PFSK-1 (cell line): ENCODE results near the gene MAD2L1BP.

ENCODE experiments used
- FOXP2 ChIP-seq: optimal IDR thresholded peaks from 2 replicates; pipeline ENCODE3; 2011; ENCODE audit warnings: borderline replicate concordance, control low read depth, inconsistent platforms; ENCODE audit not compliant: insufficient read depth; ENCODE audit errors: extremely low read length, extremely low read depth
- POLR2AphosphoS5 ChIP-seq: IDR thresholded peaks from 2 replicates; pipeline ENCODE4 v1.6.1; 2012; ENCODE audit warnings: low read depth, mild to moderate bottlenecking, control low read depth, low read length, moderate library complexity
- SIN3A ChIP-seq: IDR thresholded peaks from 2 replicates; pipeline ENCODE4 v1.6.1; 2012; ENCODE audit warnings: mild to moderate bottlenecking, low read length, moderate library complexity, borderline replicate concordance; ENCODE audit not compliant: insufficient read depth
- TAF1 ChIP-seq: IDR thresholded peaks from 2 replicates; pipeline ENCODE4 v1.6.1; 2012; ENCODE audit warnings: low read length, control low read depth, borderline replicate concordance; ENCODE audit not compliant: insufficient read depth
- TF ChIP-seq, protein P1 (sequence below), 2 experiments: IDR thresholded peaks; 2 replicates each; pipeline versions ENCODE4 v1.6.1 to v1.8.0; 2011 to 2012; ENCODE audit warnings: low read depth in 2 of 2, low read length in 2 of 2, control low read depth in 1 of 2, inconsistent platforms in 1 of 2, mild to moderate bottlenecking in 1 of 2, moderate library complexity in 1 of 2; ENCODE audit not compliant: insufficient read depth in 1 of 2

The MAD2L1BP gene

DNA sequence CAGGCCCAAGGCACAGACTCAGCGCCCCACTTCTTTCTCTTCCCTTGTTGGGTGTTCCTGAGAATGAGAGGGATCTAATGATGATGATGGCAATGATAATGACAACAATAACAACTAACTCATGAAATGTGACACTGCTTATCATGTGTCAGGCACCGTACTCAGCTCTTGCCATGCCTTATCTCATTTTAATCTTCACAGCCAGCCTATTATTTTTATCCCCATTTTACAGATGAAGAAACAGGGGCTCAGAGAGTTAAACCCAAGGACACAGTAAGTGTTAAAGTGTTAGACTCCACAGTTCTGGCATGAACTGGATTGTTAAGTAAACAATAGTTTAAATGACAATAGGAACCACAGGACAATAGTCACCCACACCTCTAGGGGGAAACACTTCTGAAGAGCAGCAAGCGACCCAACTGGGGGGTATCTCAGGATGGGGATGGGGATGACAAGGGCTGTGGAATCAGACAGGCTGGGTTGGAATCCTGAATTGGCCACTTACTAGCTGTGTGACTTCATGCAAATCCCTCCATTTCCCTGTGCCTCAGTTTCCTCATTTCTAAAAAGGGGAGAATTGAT, 21.7 kb downstream of the MAD2L1BP start:
- TF ChIP-seq POLR2AphosphoS5: no peak
- TF ChIP-seq TAF1: no peak
- TF ChIP-seq, protein P1, sequence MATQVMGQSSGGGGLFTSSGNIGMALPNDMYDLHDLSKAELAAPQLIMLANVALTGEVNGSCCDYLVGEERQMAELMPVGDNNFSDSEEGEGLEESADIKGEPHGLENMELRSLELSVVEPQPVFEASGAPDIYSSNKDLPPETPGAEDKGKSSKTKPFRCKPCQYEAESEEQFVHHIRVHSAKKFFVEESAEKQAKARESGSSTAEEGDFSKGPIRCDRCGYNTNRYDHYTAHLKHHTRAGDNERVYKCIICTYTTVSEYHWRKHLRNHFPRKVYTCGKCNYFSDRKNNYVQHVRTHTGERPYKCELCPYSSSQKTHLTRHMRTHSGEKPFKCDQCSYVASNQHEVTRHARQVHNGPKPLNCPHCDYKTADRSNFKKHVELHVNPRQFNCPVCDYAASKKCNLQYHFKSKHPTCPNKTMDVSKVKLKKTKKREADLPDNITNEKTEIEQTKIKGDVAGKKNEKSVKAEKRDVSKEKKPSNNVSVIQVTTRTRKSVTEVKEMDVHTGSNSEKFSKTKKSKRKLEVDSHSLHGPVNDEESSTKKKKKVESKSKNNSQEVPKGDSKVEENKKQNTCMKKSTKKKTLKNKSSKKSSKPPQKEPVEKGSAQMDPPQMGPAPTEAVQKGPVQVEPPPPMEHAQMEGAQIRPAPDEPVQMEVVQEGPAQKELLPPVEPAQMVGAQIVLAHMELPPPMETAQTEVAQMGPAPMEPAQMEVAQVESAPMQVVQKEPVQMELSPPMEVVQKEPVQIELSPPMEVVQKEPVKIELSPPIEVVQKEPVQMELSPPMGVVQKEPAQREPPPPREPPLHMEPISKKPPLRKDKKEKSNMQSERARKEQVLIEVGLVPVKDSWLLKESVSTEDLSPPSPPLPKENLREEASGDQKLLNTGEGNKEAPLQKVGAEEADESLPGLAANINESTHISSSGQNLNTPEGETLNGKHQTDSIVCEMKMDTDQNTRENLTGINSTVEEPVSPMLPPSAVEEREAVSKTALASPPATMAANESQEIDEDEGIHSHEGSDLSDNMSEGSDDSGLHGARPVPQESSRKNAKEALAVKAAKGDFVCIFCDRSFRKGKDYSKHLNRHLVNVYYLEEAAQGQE (IDR thresholded peaks at IDR 0.05; ENCODE audit: insufficient read depth in 1 of 2, low read depth in 2 of 2, low read length in 2 of 2): no peak
- no peak for TF ChIP-seq SIN3A
- no peak for TF ChIP-seq FOXP2

GRCh38 chr6:43658161-43658560, 22.5 kb downstream of the MAD2L1BP start:
- TF ChIP-seq SIN3A: no peak
- no peak for TF ChIP-seq POLR2AphosphoS5
- TF ChIP-seq FOXP2: no peak
- TF ChIP-seq, protein P1 (IDR thresholded peaks at IDR 0.05; ENCODE audit: insufficient read depth in 1 of 2, low read depth in 2 of 2, low read length in 2 of 2): no peak
- TF ChIP-seq TAF1: no peak

DNA sequence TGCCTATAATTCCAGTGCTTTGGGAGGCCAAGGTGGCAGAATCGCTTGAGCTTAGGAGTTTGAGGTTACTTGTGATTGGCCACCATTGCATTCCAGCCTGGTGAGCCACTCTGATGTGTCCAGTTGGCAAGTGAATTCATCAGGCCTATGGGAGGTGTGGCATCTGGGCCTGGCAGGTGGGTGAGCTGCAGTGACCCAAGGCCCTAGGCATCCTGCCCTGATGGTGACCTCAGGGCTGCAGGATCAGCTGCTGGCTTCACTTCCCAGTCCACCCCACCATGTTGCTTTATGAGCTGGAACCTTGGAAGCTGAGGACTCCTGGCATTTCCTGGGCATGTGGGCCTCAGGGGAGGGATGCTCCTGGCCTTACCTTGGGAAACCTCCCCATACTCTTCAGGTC, 29.7 kb downstream of the MAD2L1BP start:
- TF ChIP-seq FOXP2: no peak
- TF ChIP-seq, protein P1 (IDR thresholded peaks at IDR 0.05; ENCODE audit: insufficient read depth in 1 of 2, low read depth in 2 of 2, low read length in 2 of 2): no peak
- no peak for TF ChIP-seq SIN3A
- TF ChIP-seq TAF1: no peak
- no peak for TF ChIP-seq POLR2AphosphoS5

- TF ChIP-seq FOXP2: no peak
- TF ChIP-seq SIN3A: no peak
- no peak for TF ChIP-seq POLR2AphosphoS5
- TF ChIP-seq TAF1: no peak
- TF ChIP-seq, protein P1 (IDR thresholded peaks at IDR 0.05; ENCODE audit: insufficient read depth in 1 of 2, low read depth in 2 of 2, low read length in 2 of 2): no peak
These were observed 30.7 kb downstream of the MAD2L1BP start for GRCh38 chr6:43666196-43666920.
